Heart left ventricle (tissue), 13 donors: ENCODE measurements around the gene FYTTD1.

Experiments
- POLR2A ChIP-seq, 2 donors: fragments of 450-650 bp; IDR thresholded peaks; one replicate each; pipeline ENCODE4 v1.6.1; 2017; ENCODE audit warnings: antibody characterized with exemption in 2 of 2, mild to moderate bottlenecking in 2 of 2, moderate library complexity in 2 of 2
- TF ChIP-seq, protein P1 (sequence below), 12 donors: fragments of 200-600 bp; sonication (generic) in 4 of 12; IDR thresholded peaks; one replicate each; pipeline versions ENCODE4 v1.5.0 to v1.8.0; 2018 to 2022; ENCODE audit warnings: antibody characterized with exemption in 12 of 12, mild to moderate bottlenecking in 5 of 12
- donor health status: ischemic (EF 13 %, LVEDD 7.1; RV severe dilation, severe dysfunction).
- donor health status: DM: no; HTN: yes; CAD: no.
- donor health status: DM: no; HTN: no; CAD: no.
- donor health status: ischemic (EF 25% LVEDD 6.9; RV normal size, moderate dysfunction).
- donor health status: ischemic (EF 25% LVEDD 5.7; RV mildly dilated, moderate dysfunction).
- donor health status: ischemic (EF 35%, LVEDD 5.7; RV mildly dilated, moderate dysfunction).
- donor health status: nonischemic (EF 11% LVEDD 7.7; RV severe dilation, severe dysfunction).
- donor health status: DM: yes; HTN: yes; CAD: no.
- donor health status: PGD.
- donor health status: ischemic (EF 29% LVEDD 5.4; RV normal size, mild dysfunction).
- donor health status: nonischemic (EF 23%, LVEDD 6.1; RV moderate dilation, normal function).

DNA sequence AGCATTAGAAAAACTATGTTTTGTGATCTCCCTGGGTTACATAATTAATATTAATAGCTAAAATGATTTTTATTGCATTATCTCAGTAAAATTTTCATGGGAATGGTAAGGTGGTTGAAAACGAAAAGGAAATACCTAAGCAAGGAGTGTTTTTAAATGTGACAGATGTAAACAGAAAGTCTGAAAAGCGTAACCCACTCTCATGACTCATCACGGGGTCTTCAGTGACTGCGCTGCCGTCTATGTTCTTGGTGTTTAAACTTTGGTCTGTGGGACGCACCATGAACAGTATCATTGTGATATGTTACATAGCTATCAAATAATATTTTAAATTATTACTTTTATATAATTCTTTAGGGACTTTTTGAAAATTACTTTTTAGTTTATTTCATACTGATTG, 61.2 kb downstream of the FYTTD1 start:
- TF ChIP-seq, protein P1, sequence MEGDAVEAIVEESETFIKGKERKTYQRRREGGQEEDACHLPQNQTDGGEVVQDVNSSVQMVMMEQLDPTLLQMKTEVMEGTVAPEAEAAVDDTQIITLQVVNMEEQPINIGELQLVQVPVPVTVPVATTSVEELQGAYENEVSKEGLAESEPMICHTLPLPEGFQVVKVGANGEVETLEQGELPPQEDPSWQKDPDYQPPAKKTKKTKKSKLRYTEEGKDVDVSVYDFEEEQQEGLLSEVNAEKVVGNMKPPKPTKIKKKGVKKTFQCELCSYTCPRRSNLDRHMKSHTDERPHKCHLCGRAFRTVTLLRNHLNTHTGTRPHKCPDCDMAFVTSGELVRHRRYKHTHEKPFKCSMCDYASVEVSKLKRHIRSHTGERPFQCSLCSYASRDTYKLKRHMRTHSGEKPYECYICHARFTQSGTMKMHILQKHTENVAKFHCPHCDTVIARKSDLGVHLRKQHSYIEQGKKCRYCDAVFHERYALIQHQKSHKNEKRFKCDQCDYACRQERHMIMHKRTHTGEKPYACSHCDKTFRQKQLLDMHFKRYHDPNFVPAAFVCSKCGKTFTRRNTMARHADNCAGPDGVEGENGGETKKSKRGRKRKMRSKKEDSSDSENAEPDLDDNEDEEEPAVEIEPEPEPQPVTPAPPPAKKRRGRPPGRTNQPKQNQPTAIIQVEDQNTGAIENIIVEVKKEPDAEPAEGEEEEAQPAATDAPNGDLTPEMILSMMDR (IDR thresholded peaks at IDR 0.05) = no peak
- no peak for TF ChIP-seq POLR2A (IDR thresholded peaks at IDR 0.05)
